ENCODE data around the gene EVA1A. TPM values are rescaled to one million over a fixed set of nuclear protein-coding genes. Genes with fewer than 3 reads are reported as not detected.

Gene EVA1A
- total and polyA plus RNA-seq, 4 donors: 45.7 to 206 (median 100) TPM

DNA sequence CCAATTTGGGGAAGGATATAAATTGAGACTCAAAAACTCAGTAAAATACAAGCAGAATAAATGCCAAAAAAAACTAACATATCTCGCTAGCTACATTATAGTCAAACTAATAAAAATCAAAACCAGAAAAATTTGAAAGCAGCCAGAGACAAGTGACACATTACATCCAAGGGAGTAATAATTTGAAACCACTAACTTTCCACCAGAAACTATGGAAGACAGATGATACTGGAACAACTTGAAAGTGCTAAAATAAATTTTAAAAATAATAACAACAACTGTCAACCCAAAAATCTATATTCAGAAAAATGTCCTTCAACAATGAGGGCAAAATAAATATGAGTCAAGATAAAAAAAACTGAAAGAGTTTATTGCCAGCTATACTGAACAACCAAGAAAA, 110.7 kb downstream of the EVA1A start:
- no peak overlapping the region for H3K27ac ChIP-seq (ENCODE audit: low read depth in 1 of 2, low read length in 2 of 2)
- H3K9ac ChIP-seq (ENCODE audit: low read depth in 1 of 2, low read length in 2 of 2): no peak overlapping the region
- no peaks in the 10 kb centered on the region for H3K36me3 ChIP-seq (ENCODE audit: control insufficient read depth in 4 of 4, insufficient read depth in 3 of 4, low read depth in 1 of 4, low read length in 3 of 4)
- H3K9me3 ChIP-seq (ENCODE audit: control insufficient read depth in 4 of 4, low read length in 3 of 4): no peaks in the 10 kb centered on the region
- no peak for DNase-seq (ENCODE audit: low spot score)
- no peak overlapping the region for H3K4me3 ChIP-seq (ENCODE audit: low read depth in 1 of 3, low read length in 3 of 3)
- TF ChIP-seq HNF4G (IDR thresholded peaks at IDR 0.05) (no peak), RAD21 (IDR thresholded peaks at IDR 0.05) (no peak), YY1 (IDR thresholded peaks at IDR 0.05) (no peak), HNF4A (conservative IDR thresholded peaks at IDR 0.05) (no peak), SP1 (IDR thresholded peaks at IDR 0.05) (no peak), RXRA (IDR thresholded peaks at IDR 0.05) (no peak), JUND (IDR thresholded peaks at IDR 0.05) (no peak), EGR1 (IDR thresholded peaks at IDR 0.05; ENCODE audit: low read depth in 2 of 2) (no peak), TAF1 (conservative IDR thresholded peaks at IDR 0.05) (no peak), GABPA (IDR thresholded peaks at IDR 0.05 in 1 of 2, conservative IDR thresholded peaks at IDR 0.05 in 1 of 2) (no peak), NR2F2 (IDR thresholded peaks at IDR 0.05) (no peak), FOXA2 (IDR thresholded peaks at IDR 0.05) (no peak), FOXA1 (IDR thresholded peaks at IDR 0.05) (no peak)
- TF ChIP-seq, protein P1, sequence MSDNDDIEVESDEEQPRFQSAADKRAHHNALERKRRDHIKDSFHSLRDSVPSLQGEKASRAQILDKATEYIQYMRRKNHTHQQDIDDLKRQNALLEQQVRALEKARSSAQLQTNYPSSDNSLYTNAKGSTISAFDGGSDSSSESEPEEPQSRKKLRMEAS (IDR thresholded peaks at IDR 0.05): no peak
- TF ChIP-seq, protein P2, sequence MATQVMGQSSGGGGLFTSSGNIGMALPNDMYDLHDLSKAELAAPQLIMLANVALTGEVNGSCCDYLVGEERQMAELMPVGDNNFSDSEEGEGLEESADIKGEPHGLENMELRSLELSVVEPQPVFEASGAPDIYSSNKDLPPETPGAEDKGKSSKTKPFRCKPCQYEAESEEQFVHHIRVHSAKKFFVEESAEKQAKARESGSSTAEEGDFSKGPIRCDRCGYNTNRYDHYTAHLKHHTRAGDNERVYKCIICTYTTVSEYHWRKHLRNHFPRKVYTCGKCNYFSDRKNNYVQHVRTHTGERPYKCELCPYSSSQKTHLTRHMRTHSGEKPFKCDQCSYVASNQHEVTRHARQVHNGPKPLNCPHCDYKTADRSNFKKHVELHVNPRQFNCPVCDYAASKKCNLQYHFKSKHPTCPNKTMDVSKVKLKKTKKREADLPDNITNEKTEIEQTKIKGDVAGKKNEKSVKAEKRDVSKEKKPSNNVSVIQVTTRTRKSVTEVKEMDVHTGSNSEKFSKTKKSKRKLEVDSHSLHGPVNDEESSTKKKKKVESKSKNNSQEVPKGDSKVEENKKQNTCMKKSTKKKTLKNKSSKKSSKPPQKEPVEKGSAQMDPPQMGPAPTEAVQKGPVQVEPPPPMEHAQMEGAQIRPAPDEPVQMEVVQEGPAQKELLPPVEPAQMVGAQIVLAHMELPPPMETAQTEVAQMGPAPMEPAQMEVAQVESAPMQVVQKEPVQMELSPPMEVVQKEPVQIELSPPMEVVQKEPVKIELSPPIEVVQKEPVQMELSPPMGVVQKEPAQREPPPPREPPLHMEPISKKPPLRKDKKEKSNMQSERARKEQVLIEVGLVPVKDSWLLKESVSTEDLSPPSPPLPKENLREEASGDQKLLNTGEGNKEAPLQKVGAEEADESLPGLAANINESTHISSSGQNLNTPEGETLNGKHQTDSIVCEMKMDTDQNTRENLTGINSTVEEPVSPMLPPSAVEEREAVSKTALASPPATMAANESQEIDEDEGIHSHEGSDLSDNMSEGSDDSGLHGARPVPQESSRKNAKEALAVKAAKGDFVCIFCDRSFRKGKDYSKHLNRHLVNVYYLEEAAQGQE (IDR thresholded peaks at IDR 0.05): no peak
- TF ChIP-seq, protein P3, sequence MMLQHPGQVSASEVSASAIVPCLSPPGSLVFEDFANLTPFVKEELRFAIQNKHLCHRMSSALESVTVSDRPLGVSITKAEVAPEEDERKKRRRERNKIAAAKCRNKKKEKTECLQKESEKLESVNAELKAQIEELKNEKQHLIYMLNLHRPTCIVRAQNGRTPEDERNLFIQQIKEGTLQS (IDR thresholded peaks at IDR 0.05): no peak
- TF ChIP-seq, protein P4, sequence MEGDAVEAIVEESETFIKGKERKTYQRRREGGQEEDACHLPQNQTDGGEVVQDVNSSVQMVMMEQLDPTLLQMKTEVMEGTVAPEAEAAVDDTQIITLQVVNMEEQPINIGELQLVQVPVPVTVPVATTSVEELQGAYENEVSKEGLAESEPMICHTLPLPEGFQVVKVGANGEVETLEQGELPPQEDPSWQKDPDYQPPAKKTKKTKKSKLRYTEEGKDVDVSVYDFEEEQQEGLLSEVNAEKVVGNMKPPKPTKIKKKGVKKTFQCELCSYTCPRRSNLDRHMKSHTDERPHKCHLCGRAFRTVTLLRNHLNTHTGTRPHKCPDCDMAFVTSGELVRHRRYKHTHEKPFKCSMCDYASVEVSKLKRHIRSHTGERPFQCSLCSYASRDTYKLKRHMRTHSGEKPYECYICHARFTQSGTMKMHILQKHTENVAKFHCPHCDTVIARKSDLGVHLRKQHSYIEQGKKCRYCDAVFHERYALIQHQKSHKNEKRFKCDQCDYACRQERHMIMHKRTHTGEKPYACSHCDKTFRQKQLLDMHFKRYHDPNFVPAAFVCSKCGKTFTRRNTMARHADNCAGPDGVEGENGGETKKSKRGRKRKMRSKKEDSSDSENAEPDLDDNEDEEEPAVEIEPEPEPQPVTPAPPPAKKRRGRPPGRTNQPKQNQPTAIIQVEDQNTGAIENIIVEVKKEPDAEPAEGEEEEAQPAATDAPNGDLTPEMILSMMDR (IDR thresholded peaks at IDR 0.05; ENCODE audit: low read depth, low read length, missing input control): no peak
- TF ChIP-seq, protein P5, sequence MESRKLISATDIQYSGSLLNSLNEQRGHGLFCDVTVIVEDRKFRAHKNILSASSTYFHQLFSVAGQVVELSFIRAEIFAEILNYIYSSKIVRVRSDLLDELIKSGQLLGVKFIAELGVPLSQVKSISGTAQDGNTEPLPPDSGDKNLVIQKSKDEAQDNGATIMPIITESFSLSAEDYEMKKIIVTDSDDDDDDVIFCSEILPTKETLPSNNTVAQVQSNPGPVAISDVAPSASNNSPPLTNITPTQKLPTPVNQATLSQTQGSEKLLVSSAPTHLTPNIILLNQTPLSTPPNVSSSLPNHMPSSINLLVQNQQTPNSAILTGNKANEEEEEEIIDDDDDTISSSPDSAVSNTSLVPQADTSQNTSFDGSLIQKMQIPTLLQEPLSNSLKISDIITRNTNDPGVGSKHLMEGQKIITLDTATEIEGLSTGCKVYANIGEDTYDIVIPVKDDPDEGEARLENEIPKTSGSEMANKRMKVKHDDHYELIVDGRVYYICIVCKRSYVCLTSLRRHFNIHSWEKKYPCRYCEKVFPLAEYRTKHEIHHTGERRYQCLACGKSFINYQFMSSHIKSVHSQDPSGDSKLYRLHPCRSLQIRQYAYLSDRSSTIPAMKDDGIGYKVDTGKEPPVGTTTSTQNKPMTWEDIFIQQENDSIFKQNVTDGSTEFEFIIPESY (IDR thresholded peaks at IDR 0.05): no peak
- no peaks in the 10 kb centered on the region for H3K27me3 ChIP-seq (ENCODE audit: control insufficient read depth in 4 of 4, insufficient read depth in 4 of 4, low read length in 3 of 4)
- 97% methylated on average over 1 of the region's 1 CpG for WGBS
- no peaks in the 10 kb centered on the region for H3K4me1 ChIP-seq (ENCODE audit: control insufficient read depth in 4 of 4, insufficient read depth in 4 of 4, low read length in 3 of 4)
